Progenitor cell of endocrine pancreas (in vitro differentiated cells): ENCODE data around the gene ODC1. TPM values are rescaled to one million over a fixed set of nuclear protein-coding genes. Genes with fewer than 3 reads are reported as not detected.

Experiments
- DNase-seq: peaks from one replicate; pipeline ENCODE4 v3.0.0; 2021; ENCODE audit warnings: low spot score; ENCODE audit not compliant: unreplicated experiment
- H3K27ac Mint-ChIP-seq: 2 replicates; pipeline ENCODE4 v1.8.0; 2021; ENCODE audit warnings: mild to moderate bottlenecking, moderate library complexity, mixed read lengths
- H3K27me3 Mint-ChIP-seq: 2 replicates; pipeline ENCODE4 v1.8.0; 2021; ENCODE audit warnings: mixed read lengths
- H3K36me3 Mint-ChIP-seq: 2 replicates; pipeline ENCODE4 v1.8.0; 2022; ENCODE audit warnings: mixed read lengths; ENCODE audit not compliant: insufficient read depth
- H3K4me1 Mint-ChIP-seq: 2 replicates; pipeline ENCODE4 v1.8.0; 2021; ENCODE audit warnings: low read depth, mixed read lengths
- H3K4me3 Mint-ChIP-seq: 2 replicates; pipeline ENCODE4 v1.8.0; 2021; ENCODE audit warnings: low read depth, mild to moderate bottlenecking, moderate library complexity, mixed read lengths
- H3K9me3 Mint-ChIP-seq: 2 replicates; pipeline ENCODE4 v1.8.0; 2021; ENCODE audit warnings: low read depth, mixed read lengths
- CTCF ChIP-seq: fragments of 200-600 bp; sonication (generic); IDR thresholded peaks from one replicate; pipeline ENCODE4 v1.5.0; 2021; ENCODE audit warnings: antibody characterized with exemption, mild to moderate bottlenecking; ENCODE audit not compliant: unreplicated experiment
- total RNA-seq: library from RNA; stranded (reverse); gene quantifications from 2 replicates; pipeline ENCODE4 v1.2.1, GENCODE V29; 2021

Gene ODC1
- total RNA-seq, 1 donor from 2014 or later: 252 TPM

- Mint-ChIP-seq H3K27ac (no peak overlapping the region), H3K36me3 (no peaks in the 10 kb centered on the region), H3K27me3 (peaks cover 19% of the 10 kb centered on the region), H3K4me1 (peaks cover 18% of the 10 kb centered on the region), H3K4me3 (no peak overlapping the region), H3K9me3 (no peaks in the 10 kb centered on the region)
- DNase-seq: no peak
- TF ChIP-seq CTCF: no peak
Measured at GRCh38 chr2:10477443-10478297, 29.5 kb upstream of the ODC1 start.

- Mint-ChIP-seq H3K4me1 (peaks cover 13% of the 10 kb centered on the region), H3K27me3 (peaks cover 15% of the 10 kb centered on the region), H3K9me3 (no peaks in the 10 kb centered on the region), H3K36me3 (no peaks in the 10 kb centered on the region), H3K27ac (no peak overlapping the region), H3K4me3 (no peak overlapping the region)
- no peak for DNase-seq
- no peak for TF ChIP-seq CTCF
Measured at GRCh38 chr2:10476723-10477442, 28.8 kb upstream of the ODC1 start.

- Mint-ChIP-seq H3K27me3 (peaks cover 15% of the 10 kb centered on the region), H3K4me1 (peaks cover 7% of the 10 kb centered on the region), H3K27ac (no peak overlapping the region), H3K4me3 (no peak overlapping the region), H3K36me3 (no peaks in the 10 kb centered on the region), H3K9me3 (no peaks in the 10 kb centered on the region)
- DNase-seq: no peak
- no peak for TF ChIP-seq CTCF
Measured at GRCh38 chr2:10475811-10476660, 27.9 kb upstream of the ODC1 start.

- Mint-ChIP-seq H3K9me3 (no peaks in the 10 kb centered on the region), H3K27ac (no peak overlapping the region), H3K27me3 (peaks cover 17% of the 10 kb centered on the region), H3K4me3 (no peak overlapping the region), H3K36me3 (no peaks in the 10 kb centered on the region), H3K4me1 (peaks cover 4% of the 10 kb centered on the region)
- no peak for TF ChIP-seq CTCF
- DNase-seq: no peak
Measured at GRCh38 chr2:10475221-10475722, 27.1 kb upstream of the ODC1 start.
